ES-I3 (cell line): Measurements from ENCODE around the gene NDUFA1.
"Not testable (repeated sequence)": the region's sequence is repeated elsewhere in the genome, so short reads cannot be mapped to it uniquely, and the experiment has no call there.

Experiments
- H3K36me3 ChIP-seq: 2 replicates; pipeline ENCODE4 v1.6.1; 2013; ENCODE audit warnings: mild to moderate bottlenecking, low read length, control low read depth, moderate library complexity; ENCODE audit not compliant: insufficient read depth
- H3K4me1 ChIP-seq: 2 replicates; pipeline ENCODE4 v1.6.1; 2013; ENCODE audit warnings: mild to moderate bottlenecking, control low read depth, low read length; ENCODE audit not compliant: insufficient read depth
- H3K9ac ChIP-seq: 2 replicates; pipeline ENCODE4 v1.6.1; 2013; ENCODE audit warnings: low read depth, mild to moderate bottlenecking, low read length, moderate library complexity
- H3K9me3 ChIP-seq: 2 replicates; pipeline ENCODE4 v1.6.1; 2013; ENCODE audit warnings: mild to moderate bottlenecking, low read length, moderate library complexity; ENCODE audit not compliant: control insufficient read depth, insufficient read depth

Gene NDUFA1

DNA sequence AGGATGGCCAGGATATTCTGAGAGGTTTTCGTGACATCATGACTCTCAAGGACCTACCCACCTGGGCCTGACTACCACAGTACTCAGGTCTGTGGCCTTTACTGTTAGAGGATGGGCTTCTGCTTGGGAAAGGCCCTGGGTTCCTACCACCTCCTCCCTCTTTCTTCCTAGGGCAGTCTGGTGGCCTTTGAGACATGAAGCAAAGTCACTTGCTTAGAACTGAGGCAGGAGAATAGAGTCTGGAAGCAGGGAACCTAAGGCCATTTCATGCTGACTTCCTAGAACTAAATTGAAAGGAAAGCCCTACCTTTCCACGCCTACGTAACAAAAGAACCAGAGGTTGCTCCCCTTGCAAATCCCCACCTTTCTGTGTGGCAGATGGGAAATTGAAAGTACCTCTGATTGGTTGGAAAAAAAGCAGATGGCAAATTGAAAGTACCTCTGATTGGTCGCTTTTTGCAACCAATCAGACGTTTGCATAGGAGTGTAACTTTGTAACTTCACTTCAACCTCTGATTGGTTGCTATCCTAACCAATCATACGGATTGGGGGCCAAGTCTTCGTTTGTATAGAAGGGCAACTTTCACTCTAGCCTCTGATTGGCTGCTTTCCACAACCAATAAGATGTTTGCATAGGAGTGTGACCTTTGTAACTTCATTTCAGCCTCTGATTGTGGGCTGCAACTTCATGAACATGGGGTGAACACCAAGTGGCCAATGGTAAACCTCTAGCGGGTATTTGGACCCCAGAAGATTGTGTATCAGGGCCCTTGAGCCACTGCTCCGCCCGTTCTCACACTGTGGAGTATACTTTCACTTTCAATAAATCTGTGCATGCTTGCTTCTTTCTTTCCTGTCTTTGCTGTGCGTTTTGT is 14.2 kb downstream of the NDUFA1 start:
- Histone ChIP-seq H3K9ac (no peak overlapping the region), H3K36me3 (no peaks in the 10 kb centered on the region), H3K9me3 (no peaks in the 10 kb centered on the region; the same call in 1 of the 2 replicates), H3K4me1 (0 out of 2 replicates have a peak, but pooled peaks cover 6% of the 10 kb centered on the region)

DNA sequence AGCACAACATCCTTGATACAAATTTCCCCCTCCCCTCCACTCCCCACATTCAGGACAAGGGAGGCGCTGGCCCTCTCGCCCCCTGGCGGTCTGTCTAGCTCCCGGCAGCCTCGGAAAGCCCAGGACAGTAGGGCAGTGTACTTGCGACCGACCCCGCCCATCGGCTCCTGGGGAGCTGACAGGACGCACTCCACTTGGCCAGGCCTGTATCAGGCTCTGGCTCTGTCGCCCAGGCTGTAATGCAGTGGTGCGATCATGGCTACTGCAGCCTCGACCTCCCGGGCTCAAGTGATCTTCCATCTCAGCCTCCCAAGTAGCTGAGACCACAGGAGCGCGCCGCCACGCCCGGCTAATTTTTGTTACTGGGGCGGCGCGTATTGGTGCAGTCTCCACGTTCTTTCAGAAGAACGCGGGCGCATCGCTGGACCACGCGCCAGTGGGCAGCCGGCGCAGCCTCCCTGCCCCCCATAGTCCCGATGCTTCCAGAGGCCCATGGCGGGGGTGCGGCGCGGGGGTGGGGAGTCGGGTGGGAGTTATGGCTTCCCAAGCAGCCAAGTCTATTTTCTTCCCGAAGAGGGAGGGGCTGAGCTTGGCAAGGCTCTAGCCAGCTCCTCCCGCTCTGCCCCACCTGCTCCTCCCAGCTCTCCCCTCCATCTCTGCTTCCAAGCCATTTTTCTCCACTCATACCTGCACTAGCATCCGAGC is 16.2 kb downstream of the NDUFA1 start:
- no peaks in the 10 kb centered on the region for H3K36me3 ChIP-seq
- H3K9ac ChIP-seq, result peak overlapping the region; percentile 56; the same call in 1 of the 2 replicates
- peaks cover 8% of the 10 kb centered on the region; the same call in 1 of the 2 replicates for H3K4me1 ChIP-seq
- H3K9me3 ChIP-seq, result no peaks in the 10 kb centered on the region

DNA sequence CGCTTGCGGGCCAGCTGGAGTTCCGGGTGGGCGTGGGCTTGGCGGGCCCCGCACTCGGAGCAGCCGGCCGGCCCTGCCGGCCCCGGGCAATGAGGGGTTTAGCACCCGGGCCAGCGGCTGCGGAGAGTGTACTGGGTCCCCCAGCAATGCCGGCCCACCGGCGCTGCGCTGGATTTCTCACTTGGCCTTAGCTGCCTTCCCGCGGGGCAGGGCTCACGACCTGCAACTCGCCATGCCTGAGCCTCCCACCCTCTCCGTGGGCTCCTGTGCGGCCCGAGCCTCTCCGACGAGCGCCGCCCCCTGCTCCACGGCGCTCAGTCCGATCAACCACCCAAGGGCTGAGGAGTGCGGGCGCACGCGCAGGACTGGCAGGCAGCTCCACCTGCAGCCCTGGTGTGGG is 19.0 kb downstream of the NDUFA1 start:
- H3K9ac ChIP-seq, H3K9me3 ChIP-seq, H3K36me3 ChIP-seq: not testable (repeated sequence)
- peaks cover 10% of the 10 kb centered on the region; the same call in 1 of the 2 replicates for H3K4me1 ChIP-seq

GRCh38 chrX:119891961-119892692 is 20.5 kb downstream of the NDUFA1 start:
- H3K9me3 ChIP-seq, H3K9ac ChIP-seq, H3K36me3 ChIP-seq: not testable (repeated sequence)
- H3K4me1 ChIP-seq, result peaks cover 12% of the 10 kb centered on the region; the same call in 1 of the 2 replicates

DNA sequence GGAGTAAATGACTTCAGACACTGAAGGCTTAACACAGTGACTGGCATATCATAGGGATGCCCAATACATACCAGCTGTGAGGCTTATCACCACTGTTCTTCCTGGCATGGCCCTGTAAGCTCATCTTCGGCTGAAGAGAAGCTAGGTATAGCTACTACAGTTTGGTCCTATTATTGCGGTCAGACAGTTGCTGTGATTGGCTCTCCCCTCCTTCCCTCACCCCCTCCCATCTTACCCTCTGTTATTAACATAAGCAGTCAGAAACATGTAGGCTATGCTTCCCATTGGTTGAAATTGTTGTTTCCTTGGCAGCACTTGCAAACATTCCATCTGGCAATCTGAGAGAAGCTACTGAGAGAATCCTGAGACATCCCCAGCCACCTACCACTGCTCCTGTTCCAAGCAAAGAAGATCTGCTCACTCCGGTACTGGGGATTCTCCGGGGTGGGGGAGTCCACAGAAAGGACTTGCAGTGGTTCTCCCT is 24.3 kb downstream of the NDUFA1 start, which contains the start of gene AKAP14:
AKAP14 (plus strand) TSS at position 51 of the 484 bp plus-strand sequence. CDS start 7,331 bp downstream, outside the sequence.
- H3K9ac ChIP-seq, result no peak within 1 kb of the TSS
- H3K36me3 ChIP-seq, result no peaks in the 10 kb centered on the region
- H3K4me1 ChIP-seq, result peaks cover 14% of the 10 kb centered on the region; the same call in 1 of the 2 replicates
- H3K9me3 ChIP-seq, result no peaks in the 10 kb centered on the region

DNA sequence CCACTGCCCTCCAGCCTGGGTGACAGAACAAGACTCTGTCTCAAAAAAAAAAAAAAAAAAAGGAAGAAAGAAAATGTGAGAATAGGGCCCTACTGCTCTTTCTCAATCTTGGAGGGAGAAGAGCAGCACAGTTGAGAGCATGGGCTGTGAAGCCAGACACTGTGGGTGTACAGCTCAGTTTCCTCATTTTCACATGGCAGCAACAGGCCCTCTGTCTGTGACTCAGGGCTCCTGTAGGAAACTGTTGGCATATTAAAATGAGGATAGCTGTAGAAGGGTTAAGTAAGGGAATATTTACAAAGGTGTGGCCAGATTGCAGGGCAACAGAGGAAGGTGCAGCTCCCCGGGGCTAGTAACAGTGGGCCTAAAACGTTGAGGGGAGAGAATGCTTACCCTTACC is 27.5 kb downstream of the NDUFA1 start:
- Histone ChIP-seq H3K4me1 (peaks cover 11% of the 10 kb centered on the region; the same call in 1 of the 2 replicates), H3K9ac (no peak overlapping the region), H3K9me3 (no peaks in the 10 kb centered on the region), H3K36me3 (no peaks in the 10 kb centered on the region)

DNA sequence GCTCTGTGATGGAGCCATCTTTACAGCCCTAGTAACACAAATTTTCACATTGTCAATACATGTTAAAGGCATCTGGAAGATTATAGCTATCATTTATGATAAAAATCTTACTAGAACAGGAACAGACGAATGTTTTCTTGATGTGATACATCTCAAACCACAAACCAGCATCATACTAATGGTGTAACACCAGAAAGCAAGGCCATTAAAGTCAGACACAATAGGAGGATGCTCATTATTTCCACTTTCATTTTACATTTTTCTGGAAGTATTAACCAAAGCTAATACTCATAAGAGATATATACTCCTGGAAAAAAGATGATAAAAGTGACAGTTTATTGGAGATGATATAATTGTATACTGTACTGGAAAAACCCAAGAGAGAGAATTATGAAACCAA is 29.3 kb downstream of the NDUFA1 start:
- H3K4me1 ChIP-seq, result peaks cover 7% of the 10 kb centered on the region; the same call in 1 of the 2 replicates
- H3K9me3 ChIP-seq, result no peaks in the 10 kb centered on the region
- H3K9ac ChIP-seq, result no peak overlapping the region
- no peaks in the 10 kb centered on the region for H3K36me3 ChIP-seq

- Histone ChIP-seq H3K9me3 (no peaks in the 10 kb centered on the region), H3K36me3 (no peaks in the 10 kb centered on the region), H3K9ac (no peak overlapping the region), H3K4me1 (no peaks in the 10 kb centered on the region)
These were observed 44.7 kb downstream of the NDUFA1 start for GRCh38 chrX:119916310-119916709.

DNA sequence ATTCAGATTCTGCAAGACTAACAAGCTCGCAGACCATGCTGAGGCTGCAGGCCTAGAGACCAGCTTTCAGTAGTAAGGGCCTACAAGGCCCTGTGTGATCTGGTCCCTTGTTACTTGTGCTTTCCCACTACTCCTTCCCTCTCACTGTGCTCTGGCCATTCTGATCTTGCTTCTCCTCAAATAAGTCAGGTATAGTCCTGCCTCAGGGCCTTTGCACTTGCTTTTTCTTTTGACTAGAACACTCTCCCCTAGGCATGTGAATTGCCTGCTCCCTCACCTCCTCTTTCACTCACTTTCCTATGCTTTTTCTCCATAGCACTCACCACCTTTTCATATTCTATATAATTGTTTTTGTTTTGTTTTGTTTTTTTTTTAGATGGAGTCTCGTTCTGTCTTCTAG is 46.2 kb downstream of the NDUFA1 start:
- Histone ChIP-seq H3K4me1 (no peaks in the 10 kb centered on the region), H3K9ac (no peak overlapping the region), H3K9me3 (no peaks in the 10 kb centered on the region), H3K36me3 (no peaks in the 10 kb centered on the region)

DNA sequence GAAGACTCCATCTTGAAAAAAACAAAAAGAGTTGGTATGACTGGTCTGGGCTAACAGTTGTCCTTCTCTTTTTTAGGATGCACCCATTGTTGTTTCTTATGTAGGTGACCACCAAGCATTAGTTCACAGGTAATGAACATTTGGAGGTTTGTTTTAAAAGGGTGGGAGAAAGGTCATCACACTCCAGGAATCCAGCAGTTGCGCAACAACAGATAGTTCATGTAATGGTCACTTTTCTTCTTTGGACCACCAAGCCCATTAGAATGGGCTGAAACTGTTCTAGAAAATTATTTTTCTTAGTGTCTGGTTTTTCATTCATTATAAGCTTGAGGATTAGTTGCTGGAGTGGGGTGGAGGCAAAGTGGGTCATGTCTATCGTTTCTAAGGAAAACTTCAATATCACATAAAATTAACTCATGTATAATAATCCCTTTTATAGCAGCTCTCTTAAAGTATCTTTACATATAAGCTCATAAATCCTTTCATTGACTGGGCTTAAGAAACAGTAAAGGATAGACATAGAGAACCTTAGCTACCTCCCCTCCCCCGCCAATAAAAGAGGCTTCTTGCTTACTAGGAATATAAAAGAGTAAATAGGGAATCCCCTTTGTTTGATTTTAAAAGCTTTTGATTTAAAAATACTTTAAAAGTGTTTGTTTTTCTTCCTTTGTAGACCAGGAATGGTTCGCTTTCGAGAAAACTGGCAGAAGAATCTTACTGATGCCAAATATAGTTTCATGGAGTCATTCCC is 48.4 kb downstream of the NDUFA1 start:
- Histone ChIP-seq H3K9me3 (no peaks in the 10 kb centered on the region), H3K9ac (no peak overlapping the region), H3K36me3 (no peaks in the 10 kb centered on the region), H3K4me1 (no peaks in the 10 kb centered on the region)

DNA sequence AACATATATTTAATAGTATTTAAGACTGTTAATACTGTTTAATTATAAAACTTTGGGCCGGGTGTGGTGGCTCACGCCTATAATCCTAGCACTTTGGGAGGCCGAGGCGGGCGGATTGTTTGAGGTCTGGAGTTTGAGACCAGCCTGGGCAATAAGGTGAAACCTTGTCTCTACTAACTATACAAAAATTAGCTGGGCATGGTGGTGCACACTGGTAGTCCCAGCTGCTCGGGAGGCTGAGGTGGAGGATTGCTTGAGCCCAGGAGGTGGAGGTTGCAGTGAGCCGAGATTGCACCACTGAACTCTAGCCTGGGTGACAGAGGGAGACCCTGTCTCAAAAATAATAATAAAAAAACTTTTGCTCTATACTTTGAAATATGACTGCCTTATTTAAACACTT is 50.8 kb downstream of the NDUFA1 start:
- not testable (repeated sequence) for H3K9ac ChIP-seq, H3K36me3 ChIP-seq, H3K9me3 ChIP-seq, H3K4me1 ChIP-seq
